HepG2 (cell line): ENCODE data around the gene MSI2. TPM values are rescaled to one million over a fixed set of nuclear protein-coding genes. Genes with fewer than 3 reads are reported as not detected.

Experiments
- ATAC-seq: fragments of 200-7000 bp; cut with Tn5 transposase; 3 replicates; pipeline ENCODE4 v1.9.1; 2020; ENCODE audit warnings: mild to moderate bottlenecking, moderate library complexity
- BruUV-seq: library from RNA; stranded (reverse); fragments of 400-500 nt; replicated peaks from 2 replicates; lab custom pipeline; 2021; lab: Mats Ljungman, UMichigan
- CTCF ChIA-PET: fragments of 300-600 bp; formaldehyde crosslinking; extraction: SDS; loops from one replicate; lab custom pipeline; 2021; ENCODE audit warnings: low total read pairs, inconsistent platforms, low intra/inter-chr PET ratio; lab: Yijun Ruan, JAX
- POLR2A ChIA-PET: fragments of 350-600 bp; sonication (Branson Sonifier 250); formaldehyde crosslinking; loops from one replicate; lab custom pipeline; 2020; ENCODE audit warnings: antibody characterized with exemption, inconsistent platforms; lab: Yijun Ruan, JAX
- DNase-seq: peaks from one replicate; pipeline ENCODE4 v3.0.0-alpha.2; 2015; ENCODE audit warnings: low spot score
- FAIRE-seq: peaks from 3 replicates; lab custom pipeline; 2011; peaks lifted over from hg19 to GRCh38; lab: Jason Lieb, UNC
- H2AFZ ChIP-seq: one replicate; pipeline ENCODE4 v1.6.1; 2011; ENCODE audit warnings: low read length, inconsistent platforms
- H3K27ac ChIP-seq: fragments of 300-600 bp; 3 replicates; pipeline ENCODE4 v1.8.0; 2011; ENCODE audit warnings: mixed run types, mild to moderate bottlenecking, mixed read lengths, low read length, inconsistent platforms; ENCODE audit not compliant: insufficient read depth; ENCODE audit errors: extremely low read length
- H3K27me3 ChIP-seq, 2 experiments: fragments of 200-600 bp in 1 of 2; 2 replicates in 1 of 2; 3 replicates in 1 of 2; pipeline versions ENCODE4 v1.6.0 to v1.8.0; 2011; ENCODE audit warnings: low read length in 2 of 2, mild to moderate bottlenecking in 2 of 2, moderate library complexity in 2 of 2, inconsistent platforms in 1 of 2; ENCODE audit not compliant: insufficient read depth in 2 of 2, control insufficient read depth in 1 of 2
- H3K36me3 ChIP-seq, 2 experiments: fragments of 200-600 bp in 1 of 2; replicated peaks in 1 of 2; 2 replicates in 1 of 2; 3 replicates in 1 of 2; pipeline versions ENCODE4 v1.5.1 to v1.8.0; 2011; ENCODE audit warnings: low read length in 2 of 2, inconsistent platforms in 1 of 2; ENCODE audit not compliant: insufficient read depth in 2 of 2, control insufficient read depth in 1 of 2
- H3K4me1 ChIP-seq: 2 replicates; pipeline ENCODE4 v1.5.1; 2012; ENCODE audit warnings: low read length, inconsistent platforms; ENCODE audit not compliant: insufficient read depth
- H3K4me2 ChIP-seq: 2 replicates; pipeline ENCODE4 v1.6.0; 2011; ENCODE audit warnings: low read depth, low read length, inconsistent platforms
- H3K4me3 ChIP-seq, 3 experiments: fragments of 200-600 bp in 1 of 3; sonication (generic), shearing (Covaris generic) in 1 of 3; replicated peaks in 1 of 3; 2 replicates each; pipeline ENCODE4 v1.5.1; 2011 to 2016; ENCODE audit warnings: low read length in 3 of 3, inconsistent platforms in 2 of 3, low read depth in 2 of 3, mild to moderate bottlenecking in 2 of 3, control low read depth in 1 of 3, mixed read lengths in 1 of 3; ENCODE audit not compliant: insufficient read depth in 1 of 3
- H3K79me2 ChIP-seq: one replicate; pipeline ENCODE4 v1.6.1; 2011; ENCODE audit warnings: low read length, inconsistent platforms; ENCODE audit not compliant: insufficient read depth
- H3K9ac ChIP-seq: 2 replicates; pipeline ENCODE4 v1.6.0; 2011; ENCODE audit warnings: mild to moderate bottlenecking, low read depth, low read length, inconsistent platforms; ENCODE audit not compliant: insufficient read depth
- H3K9me3 ChIP-seq: 2 replicates; pipeline ENCODE4 v1.5.1; 2012; ENCODE audit warnings: mild to moderate bottlenecking, low read length
- H4K20me1 ChIP-seq: 2 replicates; pipeline ENCODE4 v1.6.0; 2011; ENCODE audit warnings: inconsistent platforms, mild to moderate bottlenecking, low read length, moderate library complexity; ENCODE audit not compliant: insufficient read depth
- ASH2L ChIP-seq: fragments of 300-600, 200-600 bp; sonication (generic); IDR thresholded peaks from 2 replicates; pipeline ENCODE4 v1.7.0; 2017; ENCODE audit warnings: low read depth, mild to moderate bottlenecking, moderate library complexity, mixed read lengths, low read length; ENCODE audit not compliant: insufficient read length
- ELK4 ChIP-seq: sonication (generic); formaldehyde crosslinking; IDR thresholded peaks from 2 replicates; pipeline ENCODE4 v1.9.0; 2021; ENCODE audit warnings: missing genetic modification reagents, borderline replicate concordance
- HNRNPLL ChIP-seq: fragments of 200-400 bp; formaldehyde crosslinking; IDR thresholded peaks from 2 replicates; pipeline ENCODE4 v1.6.1; 2017; ENCODE audit warnings: mild to moderate bottlenecking, low read depth, low read length; ENCODE audit not compliant: poor library complexity, severe bottlenecking
- IKZF4 ChIP-seq: sonication (generic); formaldehyde crosslinking; IDR thresholded peaks from 2 replicates; pipeline ENCODE4 v1.5.1; 2020; ENCODE audit warnings: borderline replicate concordance, mild to moderate bottlenecking, low read depth, missing genetic modification reagents; ENCODE audit errors: not compliant biosample characterization
- NCOA2 ChIP-seq: sonication (generic); formaldehyde crosslinking; IDR thresholded peaks from 2 replicates; pipeline ENCODE4 v1.8.0; 2022; ENCODE audit warnings: inconsistent platforms
- SUZ12 ChIP-seq: fragments of 150-350 bp; IDR thresholded peaks from 2 replicates; pipeline ENCODE4 v1.6.1; 2014; ENCODE audit warnings: low read depth, low read length
- U2AF1 ChIP-seq: fragments of 200-400 bp; formaldehyde crosslinking; optimal IDR thresholded peaks from 2 replicates; pipeline ENCODE3; 2017; ENCODE audit warnings: mild to moderate bottlenecking, low read depth, low read length
- ZNF276 ChIP-seq: sonication (generic); formaldehyde crosslinking; IDR thresholded peaks from 2 replicates; pipeline ENCODE4 v1.4.0; 2020; ENCODE audit warnings: mild to moderate bottlenecking, low read depth, missing genetic modification reagents
- ZNF343 ChIP-seq: sonication (generic); formaldehyde crosslinking; IDR thresholded peaks from 2 replicates; pipeline ENCODE4 v1.4.0; 2020; ENCODE audit warnings: mild to moderate bottlenecking, missing genetic modification reagents
- WGBS: methylation state at CpG from one replicate; pipeline ENCODE4 v1.1.6; 2017; ENCODE audit warnings: low lambda C conversion rate; 5-methylcytosine and 5-hydroxymethylcytosine counted together
- in situ Hi-C: cut with HindIII; loops from 2 replicates; pipeline ENCODE4 v1.10.0; 2017; ENCODE audit warnings: low pct_unique_long_range_greater_than_20kb; ENCODE audit not compliant: extremely low pct_ligation_motif_present
- intact Hi-C: fragments of 100-400 bp; cut with micrococcal nuclease; formaldehyde crosslinking; loops from one replicate; pipeline ENCODE4 v1.10.0; 2022; ENCODE audit not compliant: unreplicated experiment
- polyA plus RNA-seq, 8 experiments: library from polyadenylated mRNA; depleted of rRNA in 3 of 8; stranded (reverse) in 7 of 8; unstranded in 1 of 8; fragments of >200 nt; fragmentation: Illumina TruSeq in 4 of 8; extraction: Trizol in 4 of 8; gene quantifications; 2 replicates each; pipeline versions ENCODE4 v1.2.1 to v1.2.3, GENCODE V29; 2011 to 2016; ENCODE audit warnings: low read depth in 4 of 8, missing spikeins in 1 of 8, mixed read lengths in 1 of 8; ENCODE audit not compliant: insufficient read depth in 1 of 8
- total RNA-seq, 5 experiments: library from RNA; depleted of rRNA; stranded (reverse); fragments of >200 nt; fragmentation: Illumina TruSeq; extraction: Trizol; gene quantifications; 2 replicates each; pipeline ENCODE4 v1.2.3, GENCODE V29; 2016; ENCODE audit warnings: low read depth in 1 of 5
- TF ChIP-seq, protein P1 (sequence below): sonication (generic); formaldehyde crosslinking; conservative IDR thresholded peaks from 2 replicates; pipeline ENCODE4 v1.8.1; 2023; ENCODE audit warnings: missing genetic modification reagents

The MSI2 gene
- total and polyA plus RNA-seq, 2 of the 13 experiments (the other 11 are each of a cell fraction or from before 2014, with no cell fraction given), result 77.5 to 78.4 TPM

DNA sequence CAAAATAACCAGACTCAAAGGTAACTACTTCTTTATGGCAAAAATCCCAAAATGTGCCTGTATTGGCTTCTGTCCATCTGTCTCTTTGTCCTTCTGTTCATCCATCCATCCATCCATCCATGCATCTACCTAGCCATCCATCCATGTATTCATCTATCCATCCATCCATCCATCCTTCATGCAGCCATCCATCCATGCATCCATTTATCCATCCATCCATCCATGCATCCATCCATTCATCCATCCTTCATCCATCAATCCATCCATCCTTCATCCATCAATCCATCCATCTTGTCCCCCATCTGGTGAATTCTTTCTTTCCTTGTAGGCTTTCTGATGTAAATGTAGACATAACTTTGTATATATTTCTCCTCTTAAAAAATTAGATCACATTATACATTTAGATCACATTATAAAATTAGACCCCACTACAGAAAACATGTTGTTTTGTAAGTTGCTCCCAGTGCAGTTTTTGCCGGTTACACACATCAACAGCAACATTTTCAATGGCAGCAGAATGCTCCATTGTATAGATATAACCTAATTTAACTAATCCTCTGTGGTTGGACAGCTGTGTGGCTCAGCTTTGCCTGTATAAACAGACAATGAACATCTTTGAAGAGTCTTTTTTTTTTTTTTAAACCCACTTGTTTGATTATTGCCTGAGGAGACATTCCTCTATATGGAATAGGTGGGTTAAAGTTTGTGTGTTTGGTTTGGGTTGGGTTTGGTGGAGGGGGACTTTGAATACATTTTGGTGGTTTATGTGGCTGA is 72.0 kb downstream of the MSI2 start (continued):
- TF ChIP-seq ZNF276, result no peak
- TF ChIP-seq, all 625 proteins: peak for 0

DNA sequence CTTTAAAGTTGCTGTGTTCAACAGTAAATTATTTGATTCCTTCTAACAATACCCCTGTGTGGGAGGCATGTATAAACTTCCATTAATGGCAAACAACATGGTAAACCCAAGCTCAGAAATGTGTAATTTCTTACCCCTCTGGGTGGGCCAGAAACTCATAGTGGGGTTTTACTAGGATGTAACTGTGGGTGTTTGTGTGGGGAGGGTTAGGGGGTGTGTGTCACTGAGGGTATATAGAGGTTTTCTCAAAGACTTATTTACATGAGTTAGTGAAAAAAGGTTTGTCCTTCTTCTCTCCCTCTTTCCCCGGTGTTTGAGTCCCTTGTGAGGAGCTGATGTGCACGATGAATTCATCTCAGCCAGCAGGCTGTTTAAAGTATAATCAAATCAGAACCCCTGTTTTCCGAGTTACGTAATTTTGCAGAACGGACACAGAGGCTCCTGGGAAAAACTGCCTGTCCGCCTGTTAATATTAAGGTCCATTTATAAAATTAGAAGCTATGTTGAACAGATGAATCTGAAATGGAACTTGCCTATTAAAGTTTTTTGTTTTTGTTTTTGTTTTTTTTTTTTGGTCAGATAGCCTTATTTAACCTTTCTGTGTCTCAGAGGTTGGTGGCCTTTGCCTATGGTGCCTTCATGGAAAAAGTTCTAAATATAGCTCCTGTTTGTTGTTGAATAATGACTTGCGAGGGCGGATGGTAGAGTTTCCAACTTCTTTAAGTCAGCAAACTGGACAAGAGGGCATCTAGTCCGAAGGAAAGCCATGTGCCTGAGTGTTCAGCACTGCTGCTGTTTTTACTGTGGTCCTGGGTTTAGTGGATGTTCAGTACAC is 73.3 kb downstream of the MSI2 start:
- WGBS, result 97% methylated on average over 9 of the region's 9 CpGs
- no peak overlapping the region for H3K4me2 ChIP-seq
- no peak for TF ChIP-seq ZNF343 (CRISPR knock-in tag)
- TF ChIP-seq, protein P1, sequence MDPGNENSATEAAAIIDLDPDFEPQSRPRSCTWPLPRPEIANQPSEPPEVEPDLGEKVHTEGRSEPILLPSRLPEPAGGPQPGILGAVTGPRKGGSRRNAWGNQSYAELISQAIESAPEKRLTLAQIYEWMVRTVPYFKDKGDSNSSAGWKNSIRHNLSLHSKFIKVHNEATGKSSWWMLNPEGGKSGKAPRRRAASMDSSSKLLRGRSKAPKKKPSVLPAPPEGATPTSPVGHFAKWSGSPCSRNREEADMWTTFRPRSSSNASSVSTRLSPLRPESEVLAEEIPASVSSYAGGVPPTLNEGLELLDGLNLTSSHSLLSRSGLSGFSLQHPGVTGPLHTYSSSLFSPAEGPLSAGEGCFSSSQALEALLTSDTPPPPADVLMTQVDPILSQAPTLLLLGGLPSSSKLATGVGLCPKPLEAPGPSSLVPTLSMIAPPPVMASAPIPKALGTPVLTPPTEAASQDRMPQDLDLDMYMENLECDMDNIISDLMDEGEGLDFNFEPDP (CRISPR knock-in tag), result no peak
- TF ChIP-seq U2AF1, result no peak
- TF ChIP-seq ASH2L, result no peak
- TF ChIP-seq SUZ12, result no peak
- TF ChIP-seq NCOA2 (CRISPR knock-in tag), result no peak
- TF ChIP-seq HNRNPLL, result no peak
- TF ChIP-seq IKZF4 (CRISPR knock-in tag), result no peak
- TF ChIP-seq ELK4 (CRISPR knock-in tag), result no peak

More for the DNA sequence above, 73.3 kb downstream of the MSI2 start:
- Histone ChIP-seq H3K4me3 (no peak overlapping the region), H4K20me1 (peaks cover 6% of the 10 kb centered on the region; the same call in 1 of the 2 replicates), H3K79me2 (peaks cover 30% of the 10 kb centered on the region), H3K4me1 (peaks cover 43% of the 10 kb centered on the region), H3K9me3 (no peaks in the 10 kb centered on the region), H3K9ac (no peak overlapping the region), H2AFZ (no peak overlapping the region), H3K27ac (no peak overlapping the region), H3K36me3 (peaks cover 7 to 22% of the 10 kb centered on the region in 2 experiments; a peak in 4 of 5 replicates), H3K27me3 (no peaks in the 10 kb centered on the region)
- no peak for ATAC-seq
- CTCF ChIA-PET, result no interaction called here
- no peak for DNase-seq
- FAIRE-seq, result no peak
- no TSS peak for BruUV-seq
- in situ Hi-C loops, result no loop called here
- POLR2A ChIA-PET, result interaction anchor here (0.9 kb wide), 1 partner anchor 73 kb away, joined by 3 read pairs; the partner anchor contains the start of gene MSI2
- intact Hi-C loops, result no loop called here
